Measurements from ENCODE around the gene CD177. TPM values are rescaled to one million over a fixed set of nuclear protein-coding genes. Genes with fewer than 3 reads are reported as not detected.
"Not testable (repeated sequence)": the region's sequence is repeated elsewhere in the genome, so short reads cannot be mapped to it uniquely, and the experiment has no call there.

Gene CD177
- total RNA-seq, 4 donors from 2014 or later = 0.31 to 2.6 (median 1.5) TPM

- H3K27me3 ChIP-seq = peaks cover 19% of the 10 kb centered on the region
- not testable (repeated sequence) for H3K9me3 ChIP-seq; H3K36me3 ChIP-seq; H3K27ac ChIP-seq; H3K4me3 ChIP-seq; DNase-seq (ENCODE audit: low spot score in 2 of 2); H3K4me1 ChIP-seq
- 87% methylated on average over 6 of the region's 6 CpGs for WGBS
These were observed 38.1 kb downstream of the CD177 start for GRCh38 chr19:43391552-43391935.

DNA sequence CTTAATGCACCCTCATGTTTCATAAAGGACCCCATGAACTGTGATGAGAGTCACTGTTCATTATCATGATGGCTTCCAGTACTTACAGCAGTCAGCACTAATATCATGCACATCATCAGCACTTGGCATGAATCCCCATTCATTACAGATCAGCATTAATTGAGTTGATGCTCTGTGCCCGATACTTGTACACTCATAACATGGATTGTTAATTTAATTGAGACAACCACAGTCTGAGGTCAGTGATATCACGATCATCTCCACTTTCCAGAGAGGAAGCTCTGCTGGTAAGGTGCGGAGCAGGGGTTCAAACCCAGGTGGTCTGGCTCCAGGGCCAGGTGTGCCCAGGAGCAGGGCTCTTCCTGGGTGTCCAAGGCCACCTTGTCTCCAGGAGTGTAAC is 40.0 kb downstream of the CD177 start:
- DNase-seq (ENCODE audit: low spot score in 2 of 2); H3K9me3 ChIP-seq; H3K4me3 ChIP-seq; H3K4me1 ChIP-seq; H3K36me3 ChIP-seq; H3K27ac ChIP-seq: not testable (repeated sequence)
- peaks cover 19% of the 10 kb centered on the region for H3K27me3 ChIP-seq
- 86% methylated on average over 1 of the region's 3 CpGs for WGBS

- H3K27me3 ChIP-seq = peaks cover 19% of the 10 kb centered on the region
- peaks cover 3% of the 10 kb centered on the region for H3K4me1 ChIP-seq
- no peaks in the 10 kb centered on the region for H3K9me3 ChIP-seq
- no peak overlapping the region for H3K27ac ChIP-seq
- no peak overlapping the region for H3K4me3 ChIP-seq
- 46% methylated on average over 2 of the region's 6 CpGs for WGBS
- DNase-seq (ENCODE audit: low spot score in 2 of 2) = no peak
- H3K36me3 ChIP-seq = no peaks in the 10 kb centered on the region
- TF ChIP-seq EP300 (IDR thresholded peaks at IDR 0.05) (no peak), POLR2AphosphoS5 (IDR thresholded peaks at IDR 0.05) (no peak), CTCF (IDR thresholded peaks at IDR 0.05) (no peak), POLR2A (IDR thresholded peaks at IDR 0.05) (no peak)
These were observed 42.1 kb downstream of the CD177 start for GRCh38 chr19:43395561-43395960.

GRCh38 chr19:43406297-43406696 is 52.8 kb downstream of the CD177 start:
- Histone ChIP-seq H3K4me3 (no peak overlapping the region), H3K4me1 (no peaks in the 10 kb centered on the region), H3K9me3 (no peaks in the 10 kb centered on the region), H3K27me3 (peaks cover 5% of the 10 kb centered on the region), H3K27ac (no peak overlapping the region), H3K36me3 (no peaks in the 10 kb centered on the region)
- 88% methylated on average over 24 of the region's 24 CpGs for WGBS
- no peak for DNase-seq (ENCODE audit: low spot score in 2 of 2)
- no peak for TF ChIP-seq EP300 (IDR thresholded peaks at IDR 0.05)
- TF ChIP-seq POLR2A (IDR thresholded peaks at IDR 0.05) = no peak
- no peak for TF ChIP-seq POLR2AphosphoS5 (IDR thresholded peaks at IDR 0.05)
- no peak for TF ChIP-seq CTCF (IDR thresholded peaks at IDR 0.05)

DNA sequence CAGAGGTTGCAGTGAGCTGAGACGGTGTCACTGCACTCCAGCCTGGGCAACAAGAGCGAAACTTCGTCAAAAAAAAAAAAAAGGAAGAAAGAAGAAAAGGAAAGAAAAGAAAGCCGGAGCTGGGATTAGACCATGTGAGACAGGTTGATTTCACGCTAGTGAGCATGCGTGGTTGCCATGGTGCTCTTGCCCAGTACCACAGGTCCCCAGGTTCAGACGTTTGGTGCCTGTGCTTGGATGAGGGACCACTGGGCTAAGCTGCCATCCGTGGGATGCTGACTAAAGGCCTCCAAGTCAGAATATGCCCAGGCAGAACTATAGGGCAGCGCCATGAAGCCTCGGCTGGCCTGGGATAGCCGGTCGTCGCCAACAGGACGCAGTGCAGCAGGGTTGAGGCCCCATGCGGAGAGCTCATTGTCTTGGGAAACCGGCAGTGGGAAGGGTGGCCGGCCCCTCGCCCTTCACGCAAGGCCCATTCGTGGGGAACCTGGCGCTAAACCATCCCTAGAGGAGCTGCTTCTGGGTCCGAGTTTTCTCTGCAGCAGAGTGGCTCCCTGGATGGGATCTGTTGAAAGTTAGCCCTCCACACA is 54.0 kb downstream of the CD177 start:
- 86% methylated on average over 13 of the region's 22 CpGs for WGBS

DNA sequence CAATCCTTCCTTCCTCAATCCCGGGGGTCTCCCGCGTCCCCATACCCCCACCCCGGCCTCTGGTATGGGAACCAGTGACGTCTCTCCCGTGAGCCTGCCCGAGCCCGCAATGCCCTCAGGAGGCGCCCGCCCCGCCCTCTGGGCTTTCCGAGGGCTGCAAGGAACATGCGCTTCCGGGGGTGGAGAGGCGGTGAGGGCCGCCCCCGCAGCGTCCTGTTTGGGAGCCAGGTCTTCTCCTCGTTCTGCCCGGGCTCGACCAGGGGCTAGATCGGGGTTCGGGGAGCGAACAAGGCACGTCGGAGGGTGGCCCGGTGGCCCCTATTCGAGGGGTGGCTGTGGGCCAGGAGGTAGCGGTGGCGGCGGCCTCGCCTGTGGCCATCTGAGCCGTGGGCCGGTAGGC is 54.6 kb downstream of the CD177 start:
- Histone ChIP-seq H3K9me3 (no peaks in the 10 kb centered on the region), H3K4me3 (no peak overlapping the region), H3K27me3 (peaks cover 5% of the 10 kb centered on the region), H3K4me1 (no peaks in the 10 kb centered on the region), H3K27ac (no peak overlapping the region), H3K36me3 (no peaks in the 10 kb centered on the region)
- TF ChIP-seq EP300 (IDR thresholded peaks at IDR 0.05) (no peak), POLR2A (IDR thresholded peaks at IDR 0.05) (no peak), POLR2AphosphoS5 (IDR thresholded peaks at IDR 0.05) (no peak), CTCF (IDR thresholded peaks at IDR 0.05) (no peak)
- DNase-seq (ENCODE audit: low spot score in 2 of 2) = no peak
- WGBS = 92% methylated on average over 10 of the region's 34 CpGs

More for the DNA sequence above, 54.0 kb downstream of the CD177 start:
- peaks cover 5% of the 10 kb centered on the region for H3K27me3 ChIP-seq
- no peak overlapping the region for H3K4me3 ChIP-seq
- DNase-seq (ENCODE audit: low spot score in 2 of 2) = no peak
- no peaks in the 10 kb centered on the region for H3K36me3 ChIP-seq
- TF ChIP-seq EP300 (IDR thresholded peaks at IDR 0.05) = no peak
- no peak for TF ChIP-seq CTCF (IDR thresholded peaks at IDR 0.05)
- TF ChIP-seq POLR2AphosphoS5 (IDR thresholded peaks at IDR 0.05) = no peak
- no peak for TF ChIP-seq POLR2A (IDR thresholded peaks at IDR 0.05)
- no peaks in the 10 kb centered on the region for H3K9me3 ChIP-seq
- no peaks in the 10 kb centered on the region for H3K4me1 ChIP-seq
- no peak overlapping the region for H3K27ac ChIP-seq
